Measurements from ENCODE around the gene CCDC157. TPM values are rescaled to one million over a fixed set of nuclear protein-coding genes. Genes with fewer than 3 reads are reported as not detected.

Gene CCDC157
- polyA plus RNA-seq, 3 donors from 2014 or later, result 1.4 to 3.5 (median 1.9) TPM

DNA sequence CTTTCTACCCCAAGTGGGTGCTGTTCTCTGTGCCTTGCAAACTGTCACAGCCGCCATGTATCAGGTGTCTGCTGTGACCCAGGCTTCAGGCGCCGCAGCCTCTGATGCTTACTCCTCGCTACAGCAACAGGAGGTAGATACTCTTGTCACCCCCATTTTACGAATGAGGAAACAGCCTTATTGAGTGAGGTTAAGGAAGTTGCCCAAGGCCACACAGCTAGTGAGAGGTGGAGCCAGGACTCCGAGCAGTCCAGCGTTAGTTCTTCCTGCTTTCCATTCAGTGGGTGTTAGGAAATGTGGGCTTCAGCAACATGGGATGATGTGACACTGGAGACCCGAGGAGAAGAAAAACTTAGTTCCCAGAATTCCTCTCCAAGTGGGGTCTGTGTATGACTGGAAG, 16.1 kb downstream of the CCDC157 start:
- H3K4me3 Mint-ChIP-seq, result no peak overlapping the region
- no peaks in the 10 kb centered on the region for H3K9me3 Mint-ChIP-seq
- H3K36me3 Mint-ChIP-seq, result peaks cover 0 to 7% (median 0%) of the 10 kb centered on the region in 3 donors
- no peaks in the 10 kb centered on the region for H3K4me1 Mint-ChIP-seq
- no peak for DNase-seq
- H3K27ac Mint-ChIP-seq, result no peak overlapping the region
- peaks cover 0 to 7% (median 2%) of the 10 kb centered on the region in 3 donors for H3K27me3 Mint-ChIP-seq (ENCODE audit: low read depth in 3 of 3)

DNA sequence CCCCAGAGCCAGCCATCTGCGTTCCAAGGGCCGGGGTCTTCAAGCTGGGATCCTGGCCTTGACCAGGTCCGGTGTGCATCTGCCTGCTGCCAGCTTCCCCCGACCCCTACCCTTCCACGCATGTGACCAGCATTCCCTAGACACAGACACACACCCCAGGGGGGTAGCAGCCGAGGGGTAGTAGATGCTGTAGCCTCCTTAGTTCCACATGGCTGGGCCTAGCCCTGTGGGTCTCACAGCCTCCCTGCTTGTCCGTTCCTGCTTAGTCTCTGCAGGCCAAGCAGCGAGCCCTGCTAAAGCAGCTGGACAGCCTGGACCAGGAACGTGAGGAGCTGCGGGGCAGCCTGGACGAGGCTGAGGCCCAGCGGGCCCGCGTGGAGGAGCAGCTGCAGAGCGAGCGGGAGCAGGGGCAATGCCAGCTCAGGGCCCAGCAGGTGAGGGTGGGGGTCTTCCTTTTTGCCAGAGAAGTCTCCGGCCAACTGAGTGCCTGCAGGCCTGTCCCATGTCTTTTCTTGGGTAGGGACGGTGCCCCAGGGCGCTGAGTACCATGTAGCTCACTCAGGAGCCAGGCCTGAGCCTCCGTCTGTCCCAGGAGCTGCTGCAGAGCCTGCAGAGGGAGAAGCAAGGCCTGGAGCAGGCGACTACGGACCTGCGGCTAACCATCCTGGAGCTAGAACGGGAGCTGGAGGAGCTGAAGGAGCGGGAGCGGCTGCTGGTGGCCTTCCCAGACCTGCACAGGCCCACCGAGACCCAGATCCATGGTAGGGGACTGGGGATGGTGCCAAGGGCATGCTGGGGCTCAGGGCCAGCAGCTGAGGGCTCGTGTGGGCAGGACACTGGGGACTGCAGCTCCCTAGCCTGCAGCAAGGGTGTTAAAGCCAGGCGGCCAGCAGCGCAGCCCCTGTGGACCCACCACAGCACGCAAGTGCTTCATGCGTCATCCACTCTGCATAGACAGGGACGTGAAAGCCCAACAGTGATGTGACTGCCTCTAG, 16.8 kb downstream of the CCDC157 start:
- no peak overlapping the region for H3K4me3 Mint-ChIP-seq

DNA sequence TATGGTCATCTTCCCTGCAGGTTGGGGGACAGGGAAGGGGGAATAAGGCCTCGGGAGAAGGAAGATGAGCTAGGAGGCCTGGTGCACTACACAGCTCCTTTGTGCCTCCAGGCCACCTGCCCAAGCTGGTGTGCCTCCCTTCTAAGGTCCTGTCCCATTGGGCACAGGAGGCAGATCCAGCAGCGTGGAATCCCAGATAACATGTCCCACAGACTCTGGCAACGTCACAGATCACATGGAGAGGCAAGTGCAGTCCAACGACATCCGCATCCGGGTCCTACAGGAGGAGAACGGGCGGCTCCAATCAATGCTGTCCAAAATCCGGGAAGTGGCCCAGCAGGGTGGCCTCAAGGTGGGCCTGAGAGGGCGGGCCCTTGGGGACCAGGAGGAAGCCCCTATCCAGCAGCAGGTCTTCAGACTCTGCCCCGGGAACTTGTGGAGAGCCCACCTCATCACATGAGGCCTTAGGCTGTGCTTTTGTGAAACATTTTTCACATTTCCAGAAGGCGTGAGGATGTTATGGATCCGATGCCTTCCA, 18.6 kb downstream of the CCDC157 start:
- H3K36me3 Mint-ChIP-seq, result peaks cover 0 to 4% (median 0%) of the 10 kb centered on the region in 3 donors
- DNase-seq, result no peak
- H3K4me3 Mint-ChIP-seq, result no peak overlapping the region

More for the DNA sequence above, 16.8 kb downstream of the CCDC157 start:
- H3K27me3 Mint-ChIP-seq (ENCODE audit: low read depth in 3 of 3), result peaks cover 0 to 7% (median 2%) of the 10 kb centered on the region in 3 donors
- peaks cover 0 to 4% (median 0%) of the 10 kb centered on the region in 3 donors for H3K36me3 Mint-ChIP-seq
- H3K9me3 Mint-ChIP-seq, result no peaks in the 10 kb centered on the region
- H3K4me1 Mint-ChIP-seq, result no peaks in the 10 kb centered on the region
- DNase-seq, result no peak
- H3K27ac Mint-ChIP-seq, result no peak overlapping the region

DNA sequence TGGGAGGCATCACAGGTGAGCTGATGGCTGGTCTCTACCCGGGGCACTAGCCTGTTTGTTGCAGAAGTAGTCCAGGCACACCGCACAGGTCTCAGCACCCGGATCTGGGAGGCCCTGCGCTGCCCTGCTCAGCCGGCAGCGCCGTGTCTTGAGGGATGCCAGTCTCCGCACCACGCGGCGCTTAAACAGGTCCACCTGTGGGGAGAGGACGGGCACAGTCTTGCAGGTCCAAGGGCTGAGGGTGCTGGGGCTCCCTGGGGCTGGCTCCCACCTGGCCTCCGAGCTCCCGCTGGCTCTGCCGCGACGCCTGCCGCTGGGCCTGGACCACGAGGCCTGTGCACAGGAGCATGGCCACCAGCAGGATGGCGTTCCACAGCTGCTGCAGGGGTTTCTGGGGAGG, 23.2 kb downstream of the CCDC157 start:
- H3K4me1 Mint-ChIP-seq, result no peaks in the 10 kb centered on the region
- no peaks in the 10 kb centered on the region for H3K9me3 Mint-ChIP-seq
- no peak for DNase-seq
- peaks cover 0 to 7% (median 0%) of the 10 kb centered on the region in 3 donors for H3K36me3 Mint-ChIP-seq
- no peak overlapping the region for H3K27ac Mint-ChIP-seq
- H3K4me3 Mint-ChIP-seq, result no peak overlapping the region
- H3K27me3 Mint-ChIP-seq (ENCODE audit: low read depth in 3 of 3), result peaks cover 2 to 4% (median 2%) of the 10 kb centered on the region in 3 donors

More for the DNA sequence above, 18.6 kb downstream of the CCDC157 start:
- no peaks in the 10 kb centered on the region for H3K4me1 Mint-ChIP-seq
- H3K27me3 Mint-ChIP-seq (ENCODE audit: low read depth in 3 of 3), result peaks cover 0 to 7% (median 2%) of the 10 kb centered on the region in 3 donors
- no peaks in the 10 kb centered on the region for H3K9me3 Mint-ChIP-seq
- H3K27ac Mint-ChIP-seq, result no peak overlapping the region

DNA sequence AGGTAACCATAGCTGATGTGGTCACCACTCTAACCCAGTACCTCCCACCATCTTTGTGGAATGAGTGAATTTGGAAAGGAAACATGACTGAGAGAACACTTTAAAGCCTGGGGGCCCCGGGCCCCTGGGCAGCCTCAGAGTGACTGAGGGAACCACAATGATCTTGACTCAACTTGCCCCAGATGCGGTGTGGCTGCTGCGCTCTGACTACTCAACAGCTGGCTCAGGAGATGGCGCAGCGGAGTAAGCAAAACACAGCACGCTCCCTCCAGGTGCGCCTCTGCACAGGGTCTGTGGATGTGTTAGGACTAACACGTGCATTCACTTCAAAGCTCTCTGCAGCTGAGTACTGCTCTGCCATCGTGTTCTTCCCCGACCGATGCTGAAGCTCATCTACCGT, 24.5 kb downstream of the CCDC157 start:
- Mint-ChIP-seq H3K4me1 (peaks cover 0 to 1% of the 10 kb centered on the region in 2 donors), H3K27ac (no peak overlapping the region)

DNA sequence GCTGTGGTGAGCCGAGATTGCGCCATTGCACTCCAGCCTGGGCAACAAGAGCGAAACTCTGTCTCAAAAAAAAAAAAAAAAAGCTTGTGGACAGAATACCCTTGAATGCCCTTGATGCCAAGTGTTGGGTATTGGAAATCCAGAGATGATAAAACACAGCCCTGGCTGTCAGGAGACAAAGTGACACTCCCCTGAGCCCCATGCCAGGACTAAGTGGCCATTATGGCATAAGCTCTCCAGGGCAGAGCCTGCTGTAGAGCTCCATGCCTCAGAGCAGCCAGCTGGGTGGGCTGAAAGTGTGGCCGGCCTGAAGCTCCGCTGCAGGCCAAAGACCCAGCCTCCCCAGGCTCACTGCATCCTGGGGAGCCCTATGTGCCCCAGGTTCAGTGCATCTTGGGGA, 25.5 kb downstream of the CCDC157 start:
- Mint-ChIP-seq H3K9me3 (no peaks in the 10 kb centered on the region), H3K4me3 (no peak overlapping the region), H3K27ac (no peak overlapping the region), H3K36me3 (peaks cover 0 to 7% (median 0%) of the 10 kb centered on the region in 3 donors), H3K27me3 (ENCODE audit: low read depth in 3 of 3) (peaks cover 2 to 3% (median 2%) of the 10 kb centered on the region in 3 donors), H3K4me1 (peaks cover 0 to 5% of the 10 kb centered on the region in 2 donors)
- no peak for DNase-seq

More for the DNA sequence above, 24.5 kb downstream of the CCDC157 start:
- DNase-seq, result no peak
- H3K4me3 Mint-ChIP-seq, result no peak overlapping the region
- H3K36me3 Mint-ChIP-seq, result peaks cover 0 to 7% (median 0%) of the 10 kb centered on the region in 3 donors
- H3K9me3 Mint-ChIP-seq, result no peaks in the 10 kb centered on the region
- H3K27me3 Mint-ChIP-seq (ENCODE audit: low read depth in 3 of 3), result peaks cover 2% of the 10 kb centered on the region in 3 donors

DNA sequence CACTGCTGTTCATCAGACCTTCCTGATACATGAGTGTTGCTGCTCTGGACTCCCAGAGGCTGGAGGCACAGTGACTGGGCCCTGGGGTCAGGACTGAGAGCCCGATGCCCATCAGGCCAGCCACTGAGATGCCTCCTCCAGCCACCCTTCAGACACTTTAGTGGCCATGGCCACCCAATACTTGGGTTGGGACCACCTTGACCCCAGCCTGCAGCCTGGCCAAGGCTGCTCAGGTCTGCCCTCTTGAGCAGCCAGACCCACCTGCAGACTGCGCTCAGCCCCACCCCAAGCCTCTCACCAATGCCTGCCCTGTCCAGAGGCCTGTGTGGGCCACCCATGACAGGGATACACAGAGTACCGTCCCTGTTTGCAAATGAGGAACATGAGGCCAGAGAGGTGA, 26.3 kb downstream of the CCDC157 start:
- DNase-seq, result no peak
- Mint-ChIP-seq H3K4me3 (no peak overlapping the region), H3K27ac (no peak overlapping the region), H3K36me3 (peaks cover 0 to 4% (median 0%) of the 10 kb centered on the region in 3 donors), H3K4me1 (peaks cover 0 to 8% of the 10 kb centered on the region in 2 donors), H3K27me3 (ENCODE audit: low read depth in 3 of 3) (peaks cover 2 to 4% (median 2%) of the 10 kb centered on the region in 3 donors), H3K9me3 (no peaks in the 10 kb centered on the region)

DNA sequence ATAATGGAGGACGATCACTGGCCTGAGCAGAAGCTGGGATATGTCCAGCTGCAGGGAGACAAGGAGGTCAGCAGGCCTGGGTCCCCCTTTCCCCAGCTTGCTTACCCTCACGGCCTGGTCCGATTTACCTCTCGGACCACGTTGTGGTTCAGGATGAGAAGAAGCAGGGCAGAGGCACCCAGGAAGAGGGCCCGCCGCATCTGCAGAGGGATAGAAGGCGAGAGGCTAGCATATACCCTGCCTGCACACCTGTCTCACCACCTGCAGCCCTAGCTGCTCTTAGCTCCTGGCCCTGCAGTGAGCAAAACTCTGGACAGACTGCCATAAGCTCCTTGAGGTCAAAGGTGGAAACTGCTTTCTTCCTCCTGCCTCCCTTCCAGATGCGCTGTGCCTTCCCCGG, 29.1 kb downstream of the CCDC157 start:
- Mint-ChIP-seq H3K27ac (peak overlapping the region in 2 of 6 donors; percentile 33 to 69), H3K27me3 (ENCODE audit: low read depth in 3 of 3) (peaks cover 2 to 4% (median 2%) of the 10 kb centered on the region in 3 donors), H3K9me3 (no peaks in the 10 kb centered on the region), H3K4me3 (peak overlapping the region; percentile 7 to 86 (median 71)), H3K36me3 (peaks cover 0 to 3% (median 0%) of the 10 kb centered on the region in 3 donors), H3K4me1 (peaks cover 0 to 8% of the 10 kb centered on the region in 2 donors)
- no peak for DNase-seq

DNA sequence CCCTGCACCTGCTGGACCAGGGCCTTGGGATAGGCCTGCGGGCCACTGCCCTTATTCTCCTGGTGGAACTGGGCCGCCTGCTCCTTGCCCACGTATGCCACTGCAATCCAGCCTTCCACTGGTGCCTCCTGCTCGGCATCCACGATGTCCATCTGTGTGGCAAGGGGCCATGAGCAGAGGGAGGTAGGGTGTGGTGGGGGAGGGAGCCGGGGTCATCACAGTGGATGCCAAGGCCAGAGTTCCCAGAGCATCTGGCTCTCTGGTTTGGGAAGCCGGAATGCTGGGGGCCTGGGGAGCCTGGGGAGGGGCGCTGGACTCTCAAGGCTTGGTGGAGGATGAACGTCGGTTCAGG, 29.8 kb downstream of the CCDC157 start:
- peak overlapping the region; percentile 70 to 86 (median 79) for H3K4me3 Mint-ChIP-seq
- H3K9me3 Mint-ChIP-seq, result no peaks in the 10 kb centered on the region
- peaks cover 0 to 3% (median 0%) of the 10 kb centered on the region in 3 donors for H3K36me3 Mint-ChIP-seq
- H3K27ac Mint-ChIP-seq, result peak overlapping the region in 3 of 6 donors; percentile 32 to 83 (median 57)
- peaks cover 2 to 4% (median 4%) of the 10 kb centered on the region in 3 donors for H3K27me3 Mint-ChIP-seq (ENCODE audit: low read depth in 3 of 3)
- DNase-seq, result no peak
- H3K4me1 Mint-ChIP-seq, result peaks cover 0 to 8% of the 10 kb centered on the region in 2 donors

DNA sequence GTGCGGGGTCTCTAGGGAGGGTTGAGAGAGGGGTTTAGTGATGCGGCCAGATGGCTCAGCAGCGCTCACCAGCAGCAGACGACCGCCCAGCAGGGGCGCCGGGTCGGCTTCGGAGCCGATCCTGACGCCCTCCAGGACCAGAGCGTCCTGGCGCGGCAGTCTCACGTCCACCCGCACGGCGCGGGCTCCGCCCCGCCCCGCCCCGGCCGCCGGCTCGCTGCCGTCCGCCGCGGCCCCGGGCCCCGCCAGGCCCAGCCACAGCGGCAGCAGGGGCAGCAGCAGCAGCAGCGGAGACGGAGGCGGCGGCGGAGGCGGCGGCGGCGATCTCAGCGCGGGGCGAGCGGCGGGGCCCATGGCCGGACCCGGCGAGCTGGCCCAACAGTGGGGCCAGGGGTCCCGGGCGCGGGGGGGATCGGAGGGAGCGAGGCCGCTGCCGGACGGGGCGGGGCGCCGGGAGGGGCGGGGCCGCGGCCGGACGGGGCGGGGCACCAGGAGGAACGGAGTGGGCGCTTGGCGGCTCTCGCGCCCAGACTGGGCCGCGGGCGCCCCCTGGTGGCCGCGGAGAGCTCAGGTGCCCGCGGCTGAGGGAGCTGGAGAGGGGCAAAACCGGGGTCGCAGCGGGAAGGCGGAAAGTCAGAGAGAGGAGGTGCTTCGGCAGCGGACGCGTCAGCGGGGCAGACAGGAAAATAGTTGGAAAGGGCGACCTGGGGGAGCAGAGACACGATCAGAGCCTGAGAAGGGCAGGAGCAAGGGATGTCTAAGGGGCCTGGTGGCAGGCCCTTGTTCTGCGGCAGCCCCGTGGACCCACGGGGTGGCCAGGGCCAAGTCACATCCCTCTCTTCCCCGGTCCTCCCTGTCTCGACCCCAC, 30.4 kb downstream of the CCDC157 start, which contains the start of gene RNF215:
Gene RNF215, minus strand, starts transcription at position 452 of the 868 bp plus-strand sequence. Its CDS starts 98 bp downstream, at position 354.
- Mint-ChIP-seq H3K9me3 (no peaks in the 10 kb centered on the region), H3K4me3 (peak within 1 kb of the TSS; percentile 71 to 86 (median 79)), H3K27ac (peak within 1 kb of the TSS in 5 of 6 donors; percentile 44 to 85 (median 59)), H3K4me1 (peaks cover 0 to 8% of the 10 kb centered on the region in 2 donors), H3K27me3 (ENCODE audit: low read depth in 3 of 3) (peaks cover 2 to 4% (median 3%) of the 10 kb centered on the region in 3 donors), H3K36me3 (peaks cover 0 to 3% (median 0%) of the 10 kb centered on the region in 3 donors)
- DNase-seq, result peak; percentile 84 to 86 (median 84)

DNA sequence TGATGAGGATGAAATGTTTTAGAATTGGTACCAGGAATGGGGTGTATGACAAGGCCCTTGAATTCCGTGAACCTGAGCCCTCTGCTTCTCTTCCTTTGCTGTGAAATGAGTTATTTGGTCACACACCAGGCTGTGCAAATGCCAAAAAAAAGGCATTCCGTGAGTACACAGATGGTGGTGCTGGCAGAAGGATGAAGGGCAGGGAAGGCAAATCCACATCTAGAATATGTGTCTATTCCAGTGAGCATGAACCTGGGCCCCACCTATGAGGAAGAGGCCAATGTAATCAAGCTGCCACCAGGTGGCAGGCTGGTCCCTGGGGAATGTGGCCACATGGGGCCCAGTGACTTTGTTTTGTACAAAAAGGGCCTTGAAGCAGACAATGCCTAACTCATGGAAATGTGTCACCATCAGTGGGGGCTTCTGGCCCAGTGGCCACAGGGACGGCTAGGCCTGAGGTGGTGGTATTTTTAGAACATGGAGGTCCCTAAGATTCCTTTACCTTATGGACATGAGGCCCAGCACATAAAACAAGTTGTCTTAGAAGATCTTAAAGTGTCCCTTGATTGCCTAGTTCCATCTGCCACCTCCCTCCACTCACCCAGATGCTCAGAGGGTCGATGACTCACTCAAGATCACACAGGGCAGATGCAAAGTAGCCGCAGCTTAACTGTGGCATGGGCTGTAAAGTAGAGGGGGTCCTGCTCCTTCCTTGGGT, 34.3 kb downstream of the CCDC157 start:
- peaks cover 6 to 8% of the 10 kb centered on the region in 2 donors for H3K4me1 Mint-ChIP-seq
- H3K4me3 Mint-ChIP-seq, result no peak overlapping the region
- H3K36me3 Mint-ChIP-seq, result no peaks in the 10 kb centered on the region
- no peaks in the 10 kb centered on the region for H3K9me3 Mint-ChIP-seq
- H3K27ac Mint-ChIP-seq, result peak overlapping the region in 3 of 6 donors; percentile 29 to 84 (median 64)
- DNase-seq, result peak; percentile 59 to 72 (median 61)
- H3K27me3 Mint-ChIP-seq (ENCODE audit: low read depth in 3 of 3), result peaks cover 0 to 17% (median 8%) of the 10 kb centered on the region in 3 donors

DNA sequence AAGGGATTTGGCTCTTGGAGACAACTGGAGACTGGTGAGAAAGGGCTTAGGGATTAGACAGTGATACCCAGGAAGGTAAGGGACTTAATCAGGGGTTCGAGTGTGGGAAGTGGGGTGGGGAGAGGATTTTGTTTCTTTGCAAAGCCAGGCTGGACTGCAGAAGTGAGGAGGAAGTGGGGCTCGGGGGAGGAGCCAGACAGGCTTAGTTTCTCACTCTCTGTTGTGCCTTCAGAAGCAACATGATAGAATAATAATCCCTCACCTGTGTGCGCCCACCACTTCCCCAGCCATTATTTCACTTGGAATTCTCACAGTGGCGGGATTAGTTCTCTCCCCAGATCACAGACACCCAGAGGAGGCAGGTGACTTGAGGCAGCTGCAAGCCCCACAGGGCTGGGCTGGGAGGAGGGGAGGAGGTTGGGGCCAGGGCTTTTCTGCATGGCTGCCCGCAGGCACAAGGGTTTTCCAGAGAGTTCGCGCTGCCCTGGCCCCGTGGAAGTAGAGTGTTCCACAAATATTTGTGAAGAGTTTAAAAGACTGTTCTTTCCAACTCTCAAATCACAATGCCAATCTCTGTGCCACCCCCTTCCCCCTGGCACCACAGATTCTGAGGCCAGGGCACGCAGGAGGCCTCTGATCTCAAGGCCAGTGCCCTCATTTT, 36.0 kb downstream of the CCDC157 start:
- H3K27me3 Mint-ChIP-seq (ENCODE audit: low read depth in 3 of 3), result peaks cover 1 to 22% (median 8%) of the 10 kb centered on the region in 3 donors
- no peaks in the 10 kb centered on the region for H3K9me3 Mint-ChIP-seq
- H3K4me1 Mint-ChIP-seq, result peaks cover 4 to 12% of the 10 kb centered on the region in 2 donors
- no peaks in the 10 kb centered on the region for H3K36me3 Mint-ChIP-seq
- no peak overlapping the region for H3K4me3 Mint-ChIP-seq
- H3K27ac Mint-ChIP-seq, result no peak overlapping the region
- DNase-seq, result no peak
